ENCODE data around the gene RDH14. TPM values are rescaled to one million over a fixed set of nuclear protein-coding genes. Genes with fewer than 3 reads are reported as not detected.

RDH14 gene
- total and polyA plus RNA-seq, 2 of the 4 experiments (the other 2 are of a cell fraction) = 11.9 to 12.2 TPM

DNA sequence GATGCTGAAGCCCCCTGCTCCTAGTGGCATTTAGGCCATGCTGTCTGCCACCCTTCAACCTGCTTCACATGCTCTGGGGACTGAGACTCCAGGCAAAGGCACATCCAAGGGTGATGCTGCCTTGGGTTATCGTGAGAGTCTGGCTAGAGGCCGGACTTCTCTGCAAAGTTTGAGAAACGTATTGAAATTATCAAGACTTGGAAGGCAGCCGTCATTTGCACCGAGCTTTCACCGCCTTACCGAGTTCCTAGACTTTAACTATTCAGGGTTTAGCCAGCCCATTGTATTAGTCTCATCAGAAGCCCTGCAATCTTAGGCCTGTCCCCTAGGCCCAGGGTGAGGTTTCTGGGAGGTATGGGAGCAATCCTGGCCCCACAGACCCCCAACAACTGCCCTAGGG is 34.0 kb downstream of the RDH14 start:
- H3K9me1 ChIP-seq (ENCODE audit: insufficient read depth, low read length) = no peaks in the 10 kb centered on the region
- H3K27me3 ChIP-seq (ENCODE audit: control insufficient read depth, insufficient read depth, low read length) = no peaks in the 10 kb centered on the region
- no peak overlapping the region for H2AK5ac ChIP-seq (ENCODE audit: low read depth, low read length)
- ATAC-seq (ENCODE audit: low read depth) = no peak
- intact Hi-C loops (cut with micrococcal nuclease) = loop anchor here (10.0 kb wide), 3 partner anchors 398 to 608 kb away; no protein-coding TSS in a partner anchor
- no peak overlapping the region for H3K4ac ChIP-seq (ENCODE audit: low read depth, low read length)
- H3K9me3 ChIP-seq (ENCODE audit: control insufficient read depth, insufficient read depth, low read length) = no peaks in the 10 kb centered on the region
- no peak overlapping the region for H3K18ac ChIP-seq (ENCODE audit: low read depth, low read length)
- H4K8ac ChIP-seq (ENCODE audit: low read depth in 2 of 2, low read length in 2 of 2) = no peak overlapping the region
- peak overlapping the region; percentile 47 for H2AFZ ChIP-seq (replicated peaks; ENCODE audit: low read length, poor library complexity)
- no peak overlapping the region for H3K9ac ChIP-seq (ENCODE audit: low read depth, low read length)
- H3K4me2 ChIP-seq (ENCODE audit: low read depth, low read length) = no peak overlapping the region
- no peak for DNase-seq
- no peak overlapping the region for H4K91ac ChIP-seq (ENCODE audit: insufficient read depth, low read depth, low read length)
- no peaks in the 10 kb centered on the region for H4K20me1 ChIP-seq (ENCODE audit: insufficient read depth, low read length)
- no TSS peak for BruUV-seq (replicated peaks)
- H4K5ac ChIP-seq (ENCODE audit: low read depth, low read length) = no peak overlapping the region
- POLR2A ChIA-PET (ENCODE audit: unreplicated experiment) = no interaction called here
- TF ChIP-seq SMC3 (IDR thresholded peaks at IDR 0.05; ENCODE audit: low read depth, low read length) (no peak), CHD1 (IDR thresholded peaks at IDR 0.05; ENCODE audit: low read depth, low read length) (no peak), CEBPB (IDR thresholded peaks at IDR 0.05; ENCODE audit: low read depth, low read length) (no peak), ELK1 (IDR thresholded peaks at IDR 0.05; ENCODE audit: borderline replicate concordance, low read depth, low read length) (no peak), POLR2A (IDR thresholded peaks at IDR 0.05; ENCODE audit: low read depth, low read length) (no peak), MAZ (IDR thresholded peaks at IDR 0.05; ENCODE audit: borderline replicate concordance, low read depth, low read length) (no peak), RFX5 (IDR thresholded peaks at IDR 0.05; ENCODE audit: low read depth, low read length) (no peak), BHLHE40 (IDR thresholded peaks at IDR 0.05; ENCODE audit: low read depth, low read length) (no peak), MAFK (IDR thresholded peaks at IDR 0.05; ENCODE audit: low read depth, low read length) (no peak), RCOR1 (IDR thresholded peaks at IDR 0.05; ENCODE audit: insufficient replicate concordance, low read length) (no peak), RAD21 (IDR thresholded peaks at IDR 0.05; ENCODE audit: low read length) (no peak), FOS (IDR thresholded peaks at IDR 0.05; ENCODE audit: low read depth, low read length) (no peak), MXI1 (IDR thresholded peaks at IDR 0.05; ENCODE audit: borderline replicate concordance, low read depth, low read length) (no peak), USF2 (IDR thresholded peaks at IDR 0.05; ENCODE audit: low read depth, low read length) (no peak), NFE2L2 (IDR thresholded peaks at IDR 0.05; ENCODE audit: low read depth, low read length) (no peak)
- TF ChIP-seq, protein P1, sequence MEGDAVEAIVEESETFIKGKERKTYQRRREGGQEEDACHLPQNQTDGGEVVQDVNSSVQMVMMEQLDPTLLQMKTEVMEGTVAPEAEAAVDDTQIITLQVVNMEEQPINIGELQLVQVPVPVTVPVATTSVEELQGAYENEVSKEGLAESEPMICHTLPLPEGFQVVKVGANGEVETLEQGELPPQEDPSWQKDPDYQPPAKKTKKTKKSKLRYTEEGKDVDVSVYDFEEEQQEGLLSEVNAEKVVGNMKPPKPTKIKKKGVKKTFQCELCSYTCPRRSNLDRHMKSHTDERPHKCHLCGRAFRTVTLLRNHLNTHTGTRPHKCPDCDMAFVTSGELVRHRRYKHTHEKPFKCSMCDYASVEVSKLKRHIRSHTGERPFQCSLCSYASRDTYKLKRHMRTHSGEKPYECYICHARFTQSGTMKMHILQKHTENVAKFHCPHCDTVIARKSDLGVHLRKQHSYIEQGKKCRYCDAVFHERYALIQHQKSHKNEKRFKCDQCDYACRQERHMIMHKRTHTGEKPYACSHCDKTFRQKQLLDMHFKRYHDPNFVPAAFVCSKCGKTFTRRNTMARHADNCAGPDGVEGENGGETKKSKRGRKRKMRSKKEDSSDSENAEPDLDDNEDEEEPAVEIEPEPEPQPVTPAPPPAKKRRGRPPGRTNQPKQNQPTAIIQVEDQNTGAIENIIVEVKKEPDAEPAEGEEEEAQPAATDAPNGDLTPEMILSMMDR (conservative IDR thresholded peaks at IDR 0.05; ENCODE audit: low read depth, low read length) = no peak
- H3K14ac ChIP-seq (replicated peaks; ENCODE audit: low read depth, low read length) = no peak overlapping the region
- H2BK20ac ChIP-seq (ENCODE audit: low read depth, low read length) = no peak overlapping the region
- no peak overlapping the region for H2BK5ac ChIP-seq (ENCODE audit: low read depth, low read length, poor library complexity, severe bottlenecking)
- H3K27ac ChIP-seq (ENCODE audit: insufficient read depth, low read length) = no peak overlapping the region
- H3K56ac ChIP-seq (ENCODE audit: extremely low read depth, insufficient read depth, low read length) = no peak overlapping the region
- H3K23ac ChIP-seq (ENCODE audit: low read depth, low read length) = no peak overlapping the region
- H3K4me1 ChIP-seq (ENCODE audit: control insufficient read depth, insufficient read depth, low read length) = no peaks in the 10 kb centered on the region; the same call in 1 of the 2 replicates
- dilution Hi-C loops (cut with HindIII; ENCODE audit: low sequenced_read_pairs, unreplicated experiment) = no loop called here
- in situ Hi-C loops (cut with MboI; ENCODE audit: low sequenced_read_pairs) = no loop called here
- no peak overlapping the region for H2BK120ac ChIP-seq (ENCODE audit: low read depth, low read length)
- H3K79me1 ChIP-seq (ENCODE audit: low read depth in 1 of 2, low read length in 2 of 2) = no peaks in the 10 kb centered on the region
- no peaks in the 10 kb centered on the region for H3K36me3 ChIP-seq (ENCODE audit: control insufficient read depth, insufficient read depth, low read length)
- H2AK9ac ChIP-seq (replicated peaks; ENCODE audit: low read depth, low read length, poor library complexity) = no peak overlapping the region
- CTCF ChIA-PET = no interaction called here
- no CpG with 5 or more reads among the region's 7 CpGs for WGBS, 2 experiments (ENCODE audit: extremely low coverage in 2 of 2, insufficient read length in 1 of 2)
- H3K4me3 ChIP-seq (ENCODE audit: insufficient read depth, low read depth, low read length) = no peak overlapping the region
- H2BK15ac ChIP-seq (ENCODE audit: low read depth, low read length) = no peak overlapping the region

Measured in IMR-90 (cell line).